D721Med (cell line): ENCODE results near the gene MBNL2.

Source experiments
- DNase-seq: peaks from one replicate; pipeline ENCODE4 v3.0.0; 2011; ENCODE audit warnings: low spot score; ENCODE audit not compliant: insufficient read length
- FAIRE-seq: peaks from 2 replicates; lab custom pipeline; 2011; peaks lifted over from hg19 to GRCh38; lab: Jason Lieb, UNC
- TF ChIP-seq, protein P1 (sequence below): IDR thresholded peaks from 2 replicates; pipeline ENCODE4 v1.5.1; 2012; ENCODE audit warnings: mild to moderate bottlenecking, control low read depth; ENCODE audit not compliant: insufficient read depth; ENCODE audit errors: missing control alignments

The MBNL2 gene

DNA sequence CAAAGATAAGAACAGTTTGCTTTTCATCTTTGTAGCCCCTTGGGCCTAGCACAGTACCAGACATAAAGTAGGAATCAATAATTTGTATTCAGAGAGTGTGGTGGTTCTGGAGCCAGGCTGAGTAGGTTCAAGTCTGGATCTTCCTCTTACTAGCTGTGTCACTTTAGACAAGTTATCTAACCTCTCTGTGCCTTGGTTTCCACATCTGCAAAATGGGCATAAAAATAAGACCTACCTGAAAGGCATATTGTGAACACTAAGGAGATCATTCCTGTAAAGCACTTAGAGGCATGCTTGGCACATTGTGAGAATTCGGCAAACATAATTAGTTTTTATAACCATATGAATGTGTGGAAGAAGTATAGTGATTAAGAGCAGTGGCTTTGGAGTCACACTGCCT is 95.8 kb downstream of the MBNL2 start:
- no peak for FAIRE-seq
- TF ChIP-seq, protein P1, sequence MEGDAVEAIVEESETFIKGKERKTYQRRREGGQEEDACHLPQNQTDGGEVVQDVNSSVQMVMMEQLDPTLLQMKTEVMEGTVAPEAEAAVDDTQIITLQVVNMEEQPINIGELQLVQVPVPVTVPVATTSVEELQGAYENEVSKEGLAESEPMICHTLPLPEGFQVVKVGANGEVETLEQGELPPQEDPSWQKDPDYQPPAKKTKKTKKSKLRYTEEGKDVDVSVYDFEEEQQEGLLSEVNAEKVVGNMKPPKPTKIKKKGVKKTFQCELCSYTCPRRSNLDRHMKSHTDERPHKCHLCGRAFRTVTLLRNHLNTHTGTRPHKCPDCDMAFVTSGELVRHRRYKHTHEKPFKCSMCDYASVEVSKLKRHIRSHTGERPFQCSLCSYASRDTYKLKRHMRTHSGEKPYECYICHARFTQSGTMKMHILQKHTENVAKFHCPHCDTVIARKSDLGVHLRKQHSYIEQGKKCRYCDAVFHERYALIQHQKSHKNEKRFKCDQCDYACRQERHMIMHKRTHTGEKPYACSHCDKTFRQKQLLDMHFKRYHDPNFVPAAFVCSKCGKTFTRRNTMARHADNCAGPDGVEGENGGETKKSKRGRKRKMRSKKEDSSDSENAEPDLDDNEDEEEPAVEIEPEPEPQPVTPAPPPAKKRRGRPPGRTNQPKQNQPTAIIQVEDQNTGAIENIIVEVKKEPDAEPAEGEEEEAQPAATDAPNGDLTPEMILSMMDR: no peak
- DNase-seq: no peak

DNA sequence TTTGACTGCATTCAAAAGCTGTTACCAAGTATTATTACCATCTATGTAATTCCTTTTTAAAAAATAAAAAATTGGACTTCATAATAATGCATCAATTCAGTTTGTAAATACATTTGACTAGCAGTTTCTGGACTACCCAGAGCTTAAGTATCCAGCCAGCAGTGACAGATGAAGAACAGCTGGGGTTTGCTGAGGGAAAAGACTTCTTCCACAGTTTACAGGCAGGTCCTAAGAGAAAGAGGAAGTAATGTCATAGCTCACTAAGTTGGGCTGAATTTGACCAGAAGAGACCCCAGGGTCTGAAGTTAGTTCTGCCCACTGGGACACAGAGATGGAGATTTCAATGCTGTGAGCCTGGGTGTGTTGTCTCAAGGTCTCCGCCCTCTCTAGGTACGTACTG is 96.4 kb downstream of the MBNL2 start:
- TF ChIP-seq, protein P1: no peak
- DNase-seq (no peak), FAIRE-seq (no peak)

DNA sequence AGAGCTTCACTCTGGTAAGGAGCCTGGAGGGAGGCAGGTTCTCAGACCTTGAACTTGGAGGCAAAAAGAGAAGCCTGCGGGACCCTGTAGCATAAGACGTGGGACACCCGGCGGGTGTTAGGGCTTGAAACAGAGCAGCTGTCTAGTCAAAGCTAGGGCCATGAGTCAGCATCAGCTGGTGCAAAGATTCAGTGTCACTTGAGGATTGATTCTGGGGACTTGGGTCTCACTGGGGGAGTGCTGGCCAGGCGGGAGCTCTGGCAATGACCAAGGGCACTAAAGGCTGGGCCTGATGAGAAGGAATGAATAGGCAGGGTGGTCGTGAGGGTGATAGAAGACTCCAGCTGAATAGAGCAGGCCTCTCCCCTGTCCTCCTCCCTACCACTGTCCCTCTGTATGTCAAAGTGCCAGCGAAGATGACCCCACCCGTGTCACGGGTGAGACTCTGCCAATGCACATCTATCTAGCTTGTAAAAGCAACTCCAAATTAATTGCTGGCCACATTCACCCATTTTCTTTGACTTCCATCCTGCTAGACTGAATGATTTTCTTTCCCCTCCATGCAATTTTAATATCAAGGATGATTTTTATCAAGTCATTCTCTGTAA is 97.1 kb downstream of the MBNL2 start:
- DNase-seq (no peak), FAIRE-seq (no peak)
- TF ChIP-seq, protein P1: no peak

DNA sequence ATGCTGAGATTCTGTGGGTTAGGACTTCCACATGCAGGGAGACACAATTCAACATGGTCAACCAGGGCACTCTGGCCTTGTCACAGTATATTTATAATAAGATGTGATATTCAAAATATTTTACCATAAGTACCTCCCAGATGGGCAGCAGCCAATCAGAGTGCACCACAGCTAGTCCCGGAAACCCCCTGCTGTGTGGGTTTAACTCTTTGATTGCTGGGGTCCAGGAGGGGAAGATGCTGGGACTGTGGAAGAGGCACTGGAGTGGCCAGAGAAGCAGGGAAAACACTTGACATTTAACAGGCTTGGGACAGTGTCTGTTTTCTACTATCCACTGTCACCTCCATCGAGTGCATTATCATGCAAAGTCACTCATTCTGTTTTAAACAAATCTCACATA is 99.0 kb downstream of the MBNL2 start:
- no peak for DNase-seq
- FAIRE-seq: no peak
- TF ChIP-seq, protein P1: no peak

DNA sequence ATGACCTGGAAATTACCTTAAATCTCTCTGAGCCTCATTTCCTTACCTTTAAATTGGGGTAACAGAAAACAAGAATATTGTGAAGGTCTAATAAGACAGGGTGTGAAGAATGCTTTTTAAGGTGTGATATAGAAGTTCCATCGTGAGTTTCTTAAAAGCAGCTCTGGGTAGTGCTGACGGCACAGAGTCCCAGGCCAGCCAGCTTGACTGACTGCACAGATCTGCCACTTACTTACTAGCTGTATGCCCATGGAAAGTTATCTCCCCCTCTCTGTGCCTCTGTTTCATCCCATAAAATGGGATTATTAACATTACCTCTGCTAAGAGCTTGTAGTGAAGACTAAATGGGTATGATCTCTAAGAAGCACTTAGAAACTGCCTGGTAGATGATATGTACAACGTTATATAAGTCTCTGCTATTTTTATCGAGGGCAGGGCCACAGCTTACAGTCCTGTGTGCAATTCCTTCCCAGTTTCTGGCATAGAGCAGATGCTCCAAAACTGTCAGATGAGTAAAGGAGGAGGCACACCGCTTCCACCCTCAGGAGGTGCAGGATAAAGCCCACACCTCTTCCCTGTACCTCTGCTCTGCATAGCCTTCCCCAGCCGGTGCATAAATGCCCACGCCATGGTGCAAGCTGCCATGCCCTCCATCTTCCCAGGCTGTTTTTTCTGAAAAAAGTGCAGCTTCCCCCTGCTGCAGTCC is 99.6 kb downstream of the MBNL2 start:
- TF ChIP-seq, protein P1: no peak
- DNase-seq: no peak
- FAIRE-seq: no peak

DNA sequence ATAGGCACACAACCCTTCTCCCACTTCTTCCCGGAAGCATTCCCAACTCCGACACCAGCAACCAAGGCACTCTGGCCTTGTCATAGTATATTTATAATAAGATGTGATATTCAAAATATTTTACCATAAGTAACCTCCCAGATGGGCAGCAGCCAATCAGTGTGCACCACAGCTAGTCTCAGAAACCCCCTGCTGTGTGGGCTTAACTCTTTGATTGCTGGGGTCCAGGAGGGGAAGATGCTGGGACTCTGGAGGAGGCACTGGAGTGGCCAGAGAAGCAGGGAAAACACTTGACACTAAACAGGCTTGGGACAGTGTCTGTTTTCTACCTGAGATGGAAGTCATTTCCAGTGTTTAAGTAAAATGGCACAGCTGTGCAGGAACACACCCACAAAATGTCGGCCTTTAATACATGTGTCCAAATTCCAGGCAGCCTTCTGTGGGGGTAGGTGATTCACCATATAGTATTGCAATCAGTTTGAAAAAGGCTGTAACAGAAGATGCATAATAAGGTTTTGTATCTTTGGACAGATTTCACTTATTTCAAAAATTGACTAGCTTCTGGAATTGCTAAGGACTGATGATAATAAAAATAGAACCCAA is 100.7 kb downstream of the MBNL2 start:
- TF ChIP-seq, protein P1: no peak
- FAIRE-seq (no peak), DNase-seq (no peak)

DNA sequence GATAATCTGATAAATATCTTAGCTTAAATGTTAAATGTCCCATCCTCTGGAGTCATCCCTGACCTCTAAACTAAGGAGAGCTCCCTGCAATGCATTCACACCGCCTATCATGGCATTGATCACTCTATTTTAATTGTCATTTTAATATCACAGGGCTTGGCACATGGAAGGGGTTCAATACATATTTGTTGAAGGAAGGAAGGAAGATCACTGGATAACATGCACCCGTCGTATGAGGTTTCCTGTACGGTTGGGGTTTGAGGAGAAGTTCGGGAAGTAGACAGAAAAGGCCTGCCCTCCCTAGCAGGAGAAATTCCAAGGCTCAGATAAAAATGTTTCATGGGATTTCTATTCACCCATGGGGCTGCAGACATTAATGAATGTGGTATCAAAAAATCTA is 102.0 kb downstream of the MBNL2 start:
- TF ChIP-seq, protein P1: no peak
- DNase-seq (no peak), FAIRE-seq (no peak)
